Superior temporal gyrus (tissue), 1 donor: ENCODE measurements around the gene VAV1.
A peak's percentile ranks its signal among the peaks of the same experiment; 100 is the strongest.
"Not testable (repeated sequence)": the region's sequence is repeated elsewhere in the genome, so short reads cannot be mapped to it uniquely, and the experiment has no call there.

Experiments
- DNase-seq: peaks from one replicate; pipeline ENCODE4 v3.0.0-alpha.2; 2016; ENCODE audit errors: extremely low spot score

The VAV1 gene

DNA sequence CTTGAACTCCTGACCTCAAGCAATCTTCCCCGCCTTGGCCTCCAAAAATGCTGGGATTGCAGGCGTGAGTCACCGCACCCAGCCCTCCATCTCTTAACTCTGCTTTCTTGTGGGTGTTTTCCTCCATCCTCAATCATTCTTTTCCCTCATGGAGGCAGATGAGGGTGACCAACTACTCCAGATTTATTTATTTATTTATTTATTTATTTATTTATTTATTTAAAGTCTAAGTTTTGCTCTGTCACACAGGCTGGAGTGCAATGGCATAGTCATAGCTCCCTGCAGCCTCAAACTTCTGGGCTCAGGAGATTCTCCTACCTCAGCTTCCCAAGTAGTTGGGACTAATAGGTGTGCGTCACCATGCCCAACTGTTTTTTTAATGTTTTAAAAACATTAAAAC is 14.9 kb downstream of the VAV1 start:
- DNase-seq, result no peak

DNA sequence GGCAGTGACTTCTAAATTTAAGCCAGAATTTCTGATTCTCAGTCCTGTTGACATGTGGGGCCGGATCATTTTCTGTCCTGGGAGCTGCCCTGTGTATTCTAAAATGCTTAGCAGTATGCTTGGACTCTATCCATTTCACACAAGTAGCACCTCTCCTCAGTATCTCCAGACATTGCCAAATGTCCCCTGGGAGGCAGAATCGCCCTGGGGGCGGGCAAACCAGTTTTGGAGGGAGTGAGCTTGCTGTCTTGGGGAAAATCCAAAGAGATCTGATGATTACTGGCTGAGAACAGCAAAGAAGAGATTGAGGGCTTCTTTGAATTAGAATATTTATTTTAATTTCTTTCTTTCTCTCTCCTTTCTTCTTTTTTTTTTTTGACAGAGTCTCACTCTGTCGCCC is 16.4 kb downstream of the VAV1 start:
- no peak for DNase-seq

DNA sequence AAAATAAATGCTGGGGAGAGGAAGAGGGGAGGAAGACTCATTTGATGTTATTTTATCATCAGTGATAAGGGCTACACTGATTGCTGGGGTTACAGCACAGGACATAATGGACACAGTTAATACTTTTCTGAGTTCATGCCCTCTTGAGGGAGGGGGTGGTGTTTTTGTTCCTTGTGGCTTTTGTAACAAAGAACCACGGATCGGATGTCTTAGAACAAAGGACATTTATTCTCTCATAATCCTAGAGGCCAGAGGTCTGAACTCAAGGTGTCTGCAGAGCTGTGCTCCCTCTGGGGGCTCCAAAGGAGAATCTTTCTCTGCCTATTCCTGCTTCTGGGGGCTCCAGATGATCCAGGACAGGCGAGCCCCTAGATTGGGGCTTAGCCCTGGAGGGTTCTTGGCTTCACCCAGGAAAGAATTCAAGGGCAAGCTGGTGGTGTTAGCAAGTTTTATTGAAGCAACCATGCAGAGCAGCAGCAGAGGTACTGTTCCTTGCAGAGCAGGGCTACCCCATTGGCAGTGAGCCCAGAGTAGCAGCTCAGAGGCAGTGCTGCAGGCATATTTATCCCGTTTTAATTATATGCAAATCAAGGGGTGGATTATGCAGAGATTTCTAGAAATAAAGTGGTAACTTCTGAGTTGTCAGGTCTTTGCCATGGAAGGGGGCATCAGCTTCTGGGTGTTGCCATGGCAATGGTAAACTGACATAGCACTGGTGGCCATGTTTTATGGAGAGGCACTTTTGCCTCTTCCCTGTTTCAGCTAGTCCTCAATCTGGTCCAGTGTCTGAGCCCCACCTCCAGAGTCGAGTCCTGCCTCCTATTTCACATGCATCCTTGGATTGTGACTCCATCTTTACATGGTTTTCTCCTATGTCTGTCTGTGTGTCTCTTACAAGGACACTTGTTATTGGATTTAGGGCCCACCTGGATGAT is 18.0 kb downstream of the VAV1 start:
- DNase-seq, result no peak

DNA sequence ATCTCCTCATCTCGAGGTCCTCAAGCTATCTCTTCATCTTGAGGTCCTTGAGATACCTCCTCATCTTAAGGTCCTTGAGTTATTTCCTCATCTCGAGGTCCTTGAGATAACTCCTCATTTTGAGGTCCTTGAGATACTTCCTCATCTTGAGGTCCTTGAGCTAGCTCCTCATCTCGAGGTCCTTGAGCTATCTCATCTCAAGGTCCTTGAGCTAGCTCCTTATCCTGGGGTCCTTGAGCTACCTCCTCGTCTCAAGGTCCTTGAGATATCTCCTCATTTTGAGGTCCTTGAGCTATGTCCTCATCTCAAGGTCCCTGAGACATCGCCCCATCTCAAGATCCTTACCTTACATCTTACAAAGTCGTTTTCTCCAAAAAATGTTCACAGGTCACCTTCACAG is 18.7 kb downstream of the VAV1 start:
- DNase-seq, result no peak

DNA sequence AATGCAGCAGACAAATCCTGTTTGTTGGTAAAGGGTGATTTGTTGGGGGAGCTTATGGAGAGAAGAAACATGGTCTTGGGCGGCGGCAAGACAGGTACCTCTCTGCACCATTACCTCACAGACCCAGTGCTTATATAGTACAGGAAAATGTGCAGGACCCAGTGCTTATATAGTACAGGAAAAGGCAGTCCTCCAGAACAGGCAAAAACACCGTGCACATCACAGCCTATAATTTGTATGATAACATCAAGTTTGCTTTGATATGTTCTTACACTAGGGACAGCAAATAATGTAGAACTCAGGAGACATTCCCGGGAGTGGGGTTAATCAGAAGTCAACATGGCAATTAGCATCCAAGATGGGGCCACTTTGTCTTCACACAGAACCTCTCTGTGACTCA is 20.9 kb downstream of the VAV1 start:
- no peak for DNase-seq

DNA sequence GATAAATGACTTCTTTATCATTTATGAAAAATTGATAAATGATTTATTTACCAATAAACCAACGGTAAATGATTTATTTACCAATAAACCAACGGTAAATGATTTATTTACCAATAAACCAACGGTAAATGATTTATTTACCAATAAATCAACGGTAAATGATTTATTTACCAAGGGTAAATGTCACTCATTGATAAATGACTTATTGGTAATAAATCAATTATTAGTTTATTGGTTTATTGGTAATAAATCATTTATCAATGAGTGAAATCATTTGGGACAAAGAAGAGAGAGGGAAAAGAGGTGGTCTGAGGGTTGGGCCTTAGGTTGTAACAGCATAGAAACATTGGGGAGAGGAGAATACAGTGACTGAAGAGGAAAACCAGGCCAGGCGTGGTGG is 21.5 kb downstream of the VAV1 start:
- no peak for DNase-seq

DNA sequence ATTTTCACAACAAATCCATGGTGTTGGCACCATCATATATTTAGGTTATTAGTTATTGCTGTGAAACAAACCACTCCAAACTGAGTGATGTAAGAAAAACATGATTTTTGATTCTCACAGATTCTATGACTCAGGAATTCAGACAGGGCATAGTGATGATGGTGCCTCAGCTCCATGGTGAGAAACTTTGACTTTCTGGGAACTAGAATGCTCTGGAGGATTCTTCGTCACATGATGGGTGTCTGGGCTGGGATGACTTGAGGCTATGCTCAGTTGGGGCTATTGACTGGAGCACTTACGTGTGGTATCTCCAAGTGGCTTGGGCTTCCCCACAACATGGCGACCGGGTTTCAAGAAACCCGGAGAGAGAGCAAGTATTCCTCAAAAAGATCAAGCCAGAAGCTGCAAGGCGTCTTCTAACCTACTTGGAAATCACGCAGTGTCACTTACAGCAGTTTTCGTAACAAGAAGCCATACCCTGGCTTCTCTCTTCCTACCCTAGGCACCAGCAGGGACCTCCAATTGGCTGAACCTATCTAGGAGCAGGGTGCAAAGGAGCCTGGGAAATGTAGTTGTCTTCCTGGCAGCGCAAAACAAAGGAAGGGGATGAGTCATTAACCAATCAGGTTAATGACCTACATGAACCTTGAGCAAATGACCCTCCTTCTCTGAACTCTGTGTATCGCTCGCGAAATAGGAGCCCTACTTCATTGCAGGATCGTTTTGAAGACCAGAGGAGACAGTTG is 22.4 kb downstream of the VAV1 start:
- no peak for DNase-seq

DNA sequence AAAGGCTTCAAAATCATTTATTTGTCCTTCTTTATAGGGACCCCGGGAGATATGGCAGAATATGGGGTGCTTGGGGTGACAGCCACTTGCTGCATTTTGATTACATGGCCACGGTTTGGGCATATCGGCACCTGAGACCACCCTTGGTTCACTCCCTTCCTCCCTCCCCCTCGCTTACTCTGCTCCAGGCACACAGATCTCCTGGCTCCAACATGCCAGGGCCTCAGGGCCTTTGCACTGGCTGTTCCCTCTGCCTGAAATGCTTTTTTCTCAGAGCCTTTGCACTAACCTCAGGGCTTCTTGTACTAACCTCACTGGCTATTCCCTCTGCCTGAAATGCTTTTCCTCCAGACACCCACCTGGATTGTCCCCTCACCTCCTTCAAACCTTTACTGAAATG is 23.8 kb downstream of the VAV1 start:
- no peak for DNase-seq

DNA sequence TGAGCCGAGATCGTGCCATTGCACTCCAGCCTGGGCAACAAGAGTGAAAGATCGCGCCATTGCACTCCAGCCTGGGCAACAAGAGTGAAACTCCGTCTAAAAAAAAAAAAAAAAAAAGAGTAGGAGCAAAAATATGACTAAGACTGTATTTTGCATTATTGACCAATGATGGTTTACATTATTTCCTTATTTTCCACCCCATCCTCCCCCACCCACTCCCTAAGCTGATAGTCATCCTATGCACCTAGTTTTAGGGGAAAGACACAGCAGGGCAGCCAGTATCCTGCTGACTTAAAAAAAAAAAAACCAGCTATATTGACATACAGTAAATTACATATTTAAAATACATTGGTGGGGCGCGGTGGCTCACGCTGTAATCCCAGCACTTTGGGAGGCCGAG is 25.1 kb downstream of the VAV1 start:
- DNase-seq, result no peak

DNA sequence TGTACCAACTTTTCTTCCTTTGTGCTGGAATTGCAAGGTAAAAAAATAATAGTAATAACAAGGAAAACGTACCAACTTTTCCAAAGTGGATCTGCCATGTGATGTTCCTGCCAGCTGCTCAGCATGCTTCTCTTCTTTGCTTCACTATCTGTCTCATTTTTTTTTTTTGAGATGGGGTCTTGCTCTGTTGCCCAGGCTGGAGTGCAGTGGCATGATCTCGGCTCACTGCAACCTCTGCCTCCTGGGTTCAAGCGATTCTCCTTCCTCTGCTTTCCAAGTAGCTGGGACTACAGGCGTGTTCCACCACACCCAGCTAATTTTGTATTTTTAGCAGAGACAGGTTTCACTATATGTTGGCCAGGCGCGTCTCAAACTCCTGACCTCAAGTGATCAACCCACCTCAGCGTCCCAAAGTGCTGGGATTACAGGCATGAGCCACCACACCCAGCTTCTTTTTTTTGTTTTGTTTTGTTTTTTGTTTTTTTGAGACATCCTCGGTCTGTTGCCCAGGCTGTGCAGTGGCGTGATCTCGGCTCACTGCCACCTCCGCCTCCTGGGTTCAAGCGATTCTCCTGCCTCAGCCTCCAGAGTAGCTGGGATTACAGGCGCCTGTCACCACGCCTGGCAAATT is 27.8 kb downstream of the VAV1 start:
- DNase-seq, result not testable (repeated sequence)

DNA sequence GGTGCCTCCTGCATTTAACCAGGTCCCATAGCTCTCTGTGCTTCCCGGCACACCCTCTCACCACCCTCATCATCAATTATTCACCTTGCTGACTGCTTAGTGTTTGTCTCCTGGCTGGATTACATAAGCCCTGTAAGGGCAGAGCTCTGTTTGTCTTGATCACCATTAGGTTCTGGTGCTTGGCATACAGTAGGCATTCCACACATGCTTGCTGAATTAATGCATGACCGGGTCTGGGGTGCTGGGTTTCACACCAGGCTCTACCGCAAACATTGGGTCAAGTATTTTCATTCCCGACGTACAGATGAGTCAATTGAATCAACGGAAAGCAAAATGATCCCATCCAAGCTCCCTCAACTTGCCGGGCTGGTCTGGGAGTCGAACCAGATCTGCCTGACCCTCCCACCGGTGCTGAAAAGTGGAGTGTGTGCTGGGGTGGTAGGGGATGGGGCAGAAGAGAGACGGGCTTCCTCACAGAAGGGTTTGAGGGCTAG is 28.5 kb downstream of the VAV1 start:
- DNase-seq, result no peak

DNA sequence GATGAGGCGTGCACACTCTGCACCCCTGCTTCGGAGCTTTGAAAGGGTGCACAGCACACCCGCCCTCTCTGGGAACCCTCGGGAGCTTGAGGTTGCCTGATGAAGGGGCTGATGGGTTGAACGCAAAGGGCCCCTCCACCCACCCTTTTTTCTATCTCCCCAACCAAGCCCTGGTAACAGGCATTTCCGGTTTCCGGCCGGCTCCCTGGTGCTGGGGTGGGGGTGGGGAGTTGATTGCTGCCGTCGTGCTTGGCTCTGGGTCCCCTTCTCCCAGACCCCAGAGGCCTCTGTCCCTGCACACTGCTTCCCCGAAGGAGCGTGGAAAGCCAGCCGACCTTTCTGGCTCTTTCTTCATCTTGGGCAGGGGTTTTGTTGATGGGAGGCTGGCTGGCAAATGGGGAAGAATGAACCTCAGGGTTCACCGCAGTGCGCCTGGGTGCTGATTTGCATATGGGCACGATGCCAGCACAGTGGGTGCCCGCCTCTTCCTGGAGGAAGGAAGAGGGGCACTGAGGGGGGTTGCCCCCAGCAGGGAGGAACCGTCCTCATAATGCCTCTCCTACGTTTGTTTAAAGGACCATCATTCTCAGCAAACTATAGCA is 29.1 kb downstream of the VAV1 start:
- DNase-seq, result peak; percentile 12

DNA sequence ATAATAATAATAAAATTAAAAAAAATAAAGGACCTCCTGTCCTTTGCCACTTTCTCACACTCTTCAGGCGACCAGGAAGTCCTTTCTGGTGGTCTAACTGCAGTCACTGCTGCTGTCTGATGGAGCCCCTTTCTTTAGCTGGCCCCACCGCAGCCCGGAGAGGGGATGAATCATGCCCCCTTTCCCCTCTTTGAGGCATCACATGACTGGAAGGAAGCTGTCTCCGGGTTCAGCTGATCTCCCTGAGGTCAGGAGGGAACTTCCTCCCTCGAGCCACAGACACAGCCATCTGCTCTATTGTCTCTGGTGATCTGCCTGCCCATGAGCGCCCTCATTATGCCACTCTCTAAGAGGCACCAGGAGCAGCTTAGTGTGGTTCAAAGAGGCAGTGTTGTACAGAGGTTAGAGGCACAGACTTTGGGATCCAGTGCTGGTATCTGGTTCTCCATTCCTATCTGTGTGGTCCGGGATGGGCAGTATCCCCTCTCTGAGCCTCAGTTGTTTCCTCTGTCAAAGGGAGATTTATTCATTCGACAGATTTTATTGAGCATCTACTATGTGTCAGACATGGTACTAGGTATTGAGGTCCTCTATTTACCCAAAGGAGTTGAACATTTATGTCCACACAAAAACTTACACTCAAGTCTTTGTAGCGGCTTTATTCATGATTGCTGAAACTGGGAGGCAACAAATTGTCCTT is 30.0 kb downstream of the VAV1 start:
- DNase-seq, result no peak

DNA sequence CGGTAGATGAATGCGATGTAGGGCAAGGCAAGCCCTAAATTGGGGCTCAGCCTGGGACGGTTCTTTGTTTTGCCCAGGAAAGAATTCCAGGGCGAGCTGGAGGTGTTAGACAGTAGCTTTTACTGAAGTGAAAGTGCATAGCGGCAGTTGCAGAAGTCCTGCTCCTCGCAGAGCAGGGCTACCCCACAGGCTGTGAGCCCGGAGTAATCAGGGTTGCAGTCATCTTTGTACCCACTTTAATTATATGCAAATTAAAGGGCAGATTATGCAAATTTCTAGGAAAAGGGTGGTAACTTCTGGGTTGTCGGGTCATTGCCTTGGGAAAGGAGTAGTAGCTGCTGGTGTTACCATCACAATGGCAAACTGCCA is 30.5 kb downstream of the VAV1 start:
- DNase-seq, result no peak

DNA sequence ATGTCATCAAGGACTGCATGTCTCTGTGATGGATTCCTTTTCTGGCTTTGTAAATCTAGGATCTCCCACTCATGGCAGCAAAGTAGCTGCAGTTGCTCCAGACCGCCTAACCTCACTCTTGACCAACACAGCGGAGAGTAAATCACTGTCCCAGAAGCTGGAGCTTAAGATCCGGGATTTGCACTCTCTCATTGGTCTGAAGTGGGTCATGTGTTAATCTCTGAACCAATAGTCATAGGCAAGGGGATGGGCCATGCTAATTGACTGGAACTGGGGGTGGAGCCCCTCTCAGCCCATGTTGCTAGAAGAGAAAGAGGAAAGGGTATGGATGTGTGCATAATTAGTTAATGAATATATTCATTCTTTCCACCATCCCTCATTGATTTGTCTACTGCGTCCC is 34.0 kb downstream of the VAV1 start:
- no peak for DNase-seq

DNA sequence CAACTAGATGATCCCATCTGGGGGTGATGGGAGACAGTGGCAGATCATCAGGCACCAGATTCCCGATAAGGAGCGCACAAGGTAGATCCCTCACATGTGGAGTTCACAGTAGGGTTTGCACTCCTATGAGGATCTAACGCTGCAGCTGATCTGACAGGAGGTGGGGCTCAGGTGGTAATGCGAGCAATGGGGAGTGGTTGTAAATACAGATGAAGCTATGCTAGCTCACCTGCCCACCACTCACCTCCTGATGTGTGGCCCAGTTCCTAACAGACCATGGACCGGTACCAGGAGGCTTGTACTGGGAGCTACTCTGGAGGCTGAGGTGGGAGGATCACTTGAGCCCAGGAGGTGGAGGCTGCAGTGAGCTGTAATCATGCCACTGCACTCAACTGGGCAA is 34.8 kb downstream of the VAV1 start:
- DNase-seq, result no peak

DNA sequence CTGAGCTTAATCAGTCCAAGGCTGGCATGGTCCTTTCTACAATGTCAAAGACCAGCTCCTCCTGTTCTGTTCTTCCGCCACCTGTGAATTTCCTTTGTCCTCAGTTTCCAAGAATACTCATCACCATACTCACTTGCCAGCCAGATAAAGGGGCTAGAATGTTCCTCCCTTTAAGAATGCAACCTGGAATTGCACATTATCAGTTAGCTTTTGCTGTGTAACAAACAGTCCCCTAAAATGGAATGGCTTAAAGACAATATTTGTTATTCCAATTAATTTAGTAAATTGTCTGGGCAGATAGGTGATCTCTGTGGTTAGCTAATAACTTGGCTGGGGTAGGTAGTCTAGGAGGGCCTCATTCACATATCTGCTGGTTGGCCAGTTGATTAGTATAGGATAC is 36.0 kb downstream of the VAV1 start:
- no peak for DNase-seq

DNA sequence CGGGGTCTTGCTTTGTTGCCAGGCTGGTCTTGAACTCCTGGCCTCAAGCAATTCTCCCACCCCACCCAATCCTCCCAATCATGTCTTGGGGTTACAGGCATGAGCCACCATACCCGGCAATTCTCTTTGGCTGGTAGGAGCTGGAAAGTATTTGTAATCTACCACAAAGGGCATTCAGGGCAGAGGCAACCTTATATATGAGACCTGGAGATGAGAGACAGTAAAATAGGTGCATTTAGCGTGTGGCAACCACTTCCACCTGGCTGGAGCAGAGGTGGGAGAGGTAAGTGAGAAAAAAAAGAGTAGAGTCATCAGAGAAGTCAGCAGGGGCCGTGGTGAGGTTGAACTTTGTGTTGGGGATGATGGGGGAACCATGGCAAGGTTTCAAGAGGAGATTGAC is 36.8 kb downstream of the VAV1 start:
- DNase-seq, result no peak

DNA sequence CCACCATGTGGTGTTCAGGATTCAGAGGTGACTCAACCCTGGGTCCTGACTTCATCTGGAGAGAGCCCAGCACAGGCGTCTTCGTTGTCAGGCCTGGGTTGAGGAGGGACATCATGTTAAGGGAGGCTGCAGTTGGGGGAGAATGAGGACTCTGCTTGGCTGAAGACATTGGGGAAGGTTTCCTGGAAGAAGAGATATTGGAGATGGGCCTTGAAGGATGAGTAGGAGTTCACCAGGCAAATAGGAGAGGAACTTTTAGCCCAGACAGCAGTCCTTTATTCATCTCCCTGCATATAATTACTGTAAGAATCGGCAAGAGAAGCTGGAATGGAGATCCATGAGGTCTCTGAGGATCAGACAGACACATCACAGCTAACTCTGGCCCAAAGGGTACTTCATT is 38.9 kb downstream of the VAV1 start:
- no peak for DNase-seq

DNA sequence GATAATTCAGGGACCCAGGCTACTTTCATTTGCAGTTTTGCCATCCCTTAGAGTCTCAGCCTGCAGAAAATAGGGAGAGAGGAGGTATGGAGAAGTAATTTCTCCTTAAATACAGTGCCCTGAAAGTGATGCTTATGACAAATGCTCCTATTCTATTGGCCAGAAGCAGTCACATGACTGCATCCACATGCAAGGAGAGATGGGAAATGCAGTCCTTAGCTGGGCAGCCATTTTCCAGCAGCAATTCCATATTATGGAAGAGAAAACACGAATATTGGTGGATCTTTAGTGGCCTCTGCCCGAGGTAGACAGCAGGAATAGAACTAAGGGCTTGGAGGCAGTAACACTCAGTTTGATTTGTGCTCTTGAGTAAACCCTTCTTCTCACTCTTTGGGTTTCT is 39.4 kb downstream of the VAV1 start:
- peak; percentile 20 for DNase-seq

DNA sequence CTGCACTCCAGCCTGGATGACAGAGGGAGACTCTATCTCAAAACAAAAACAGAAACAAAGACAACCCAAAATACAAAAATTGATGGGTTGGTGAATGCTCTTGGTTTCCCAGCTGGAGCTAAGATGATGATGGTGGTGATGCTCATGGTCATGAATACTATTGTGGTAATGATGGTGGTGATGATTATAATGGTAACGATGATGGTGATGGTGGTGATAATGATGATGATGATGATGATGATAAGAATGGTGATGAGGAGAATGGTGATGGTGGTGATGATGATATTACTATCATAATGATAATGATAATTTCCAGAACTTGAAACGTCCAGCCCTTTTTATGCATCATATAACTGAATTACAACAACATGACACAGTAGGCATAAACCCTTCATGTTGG is 40.1 kb downstream of the VAV1 start:
- DNase-seq, result no peak

DNA sequence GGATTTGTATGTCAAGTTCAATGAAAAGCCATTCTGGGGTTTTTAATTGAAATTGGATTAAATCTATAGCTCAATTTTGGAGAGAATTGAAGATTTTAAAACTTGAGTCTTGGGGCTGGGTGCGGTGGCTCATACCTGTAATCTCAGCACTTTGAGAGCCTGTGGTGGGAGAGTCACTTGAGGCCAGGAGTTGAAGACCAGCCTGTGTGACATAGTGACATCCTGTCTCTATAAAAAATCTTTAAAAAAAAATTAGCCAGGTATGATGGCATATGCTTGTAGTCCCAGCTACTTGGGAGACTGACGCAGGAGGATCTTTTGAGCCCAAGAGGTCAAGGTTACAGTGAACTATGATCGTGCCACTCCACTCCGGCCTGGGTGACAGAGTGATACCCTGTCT is 41.2 kb downstream of the VAV1 start:
- no peak for DNase-seq
